HG02678 (cell line): ENCODE measurements around the gene MCFD2.
"Not testable (repeated sequence)": the region's sequence is repeated elsewhere in the genome, so short reads cannot be mapped to it uniquely, and the experiment has no call there.

Experiments
- ATAC-seq: cut with Tn5 transposase; IDR thresholded peaks from one replicate; pipeline ENCODE4 v1.9.1; 2021; ENCODE audit warnings: mild to moderate bottlenecking, moderate library complexity; ENCODE audit not compliant: unreplicated experiment

The MCFD2 gene

GRCh38 chr2:46904908-46905678, 10.5 kb downstream of the MCFD2 start:
- not testable (repeated sequence) for ATAC-seq

DNA sequence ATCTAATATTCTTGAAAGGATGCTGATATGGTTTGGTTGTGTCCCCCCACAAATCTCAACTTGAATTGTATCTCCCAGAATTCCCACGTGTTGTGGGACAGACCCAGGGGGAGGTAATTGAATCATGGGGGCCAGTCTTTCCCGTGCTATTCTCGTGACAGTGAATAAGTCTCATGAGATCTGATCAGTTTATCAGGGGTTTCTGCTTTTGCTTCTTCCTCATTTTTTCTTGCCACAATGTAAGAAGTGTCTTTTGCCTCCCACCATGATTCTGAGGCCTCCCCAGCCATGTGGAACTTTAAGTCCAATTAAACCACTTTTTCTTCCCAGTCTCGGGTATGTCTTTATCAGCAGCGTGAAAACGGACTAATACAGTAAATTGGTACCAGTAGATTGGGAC, 12.6 kb downstream of the MCFD2 start:
- ATAC-seq: not testable (repeated sequence)

DNA sequence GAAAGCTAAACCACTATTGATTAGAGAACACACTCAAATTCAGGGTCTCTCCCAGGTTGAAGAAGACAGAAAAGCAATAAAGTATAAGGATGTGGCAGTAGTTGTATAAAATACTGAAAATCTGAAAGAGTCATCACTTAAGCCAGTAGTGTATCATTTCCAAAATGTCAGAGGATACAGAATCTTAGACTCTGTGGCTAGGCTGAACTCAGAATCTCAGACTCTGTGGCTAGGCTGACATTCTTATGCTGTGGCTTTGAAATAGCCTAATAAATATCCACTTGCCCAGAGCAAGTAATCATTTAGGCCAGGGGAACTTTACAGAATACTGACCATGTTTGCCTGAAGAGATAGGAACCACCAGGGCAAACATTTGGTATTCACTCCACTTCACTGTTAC, 13.1 kb downstream of the MCFD2 start:
- ATAC-seq: no peak

DNA sequence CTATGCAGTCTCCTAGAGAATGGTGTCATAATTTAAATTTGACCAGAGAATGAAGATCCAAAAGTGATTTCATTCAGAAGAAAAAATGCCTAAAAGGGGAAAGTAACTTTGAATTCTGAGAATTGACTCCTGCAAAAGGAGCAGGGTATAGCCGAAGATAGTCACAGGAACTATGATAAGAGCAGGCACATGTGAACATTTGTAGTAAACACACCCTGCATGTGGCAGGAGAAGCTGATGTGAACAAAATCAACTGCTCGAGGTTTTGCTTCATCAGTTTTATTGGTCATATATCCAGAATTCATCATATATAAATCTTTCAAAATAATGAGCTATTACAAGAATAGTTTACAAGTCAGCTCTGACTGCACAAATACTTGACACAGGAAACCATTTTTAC, 14.0 kb downstream of the MCFD2 start:
- no peak for ATAC-seq

- no peak for ATAC-seq
Measured at GRCh38 chr2:46900381-46900780, 15.2 kb downstream of the MCFD2 start.

- no peak for ATAC-seq
Measured at GRCh38 chr2:46899053-46899452, 16.6 kb downstream of the MCFD2 start.

GRCh38 chr2:46898024-46898423, 17.6 kb downstream of the MCFD2 start:
- no peak for ATAC-seq

DNA sequence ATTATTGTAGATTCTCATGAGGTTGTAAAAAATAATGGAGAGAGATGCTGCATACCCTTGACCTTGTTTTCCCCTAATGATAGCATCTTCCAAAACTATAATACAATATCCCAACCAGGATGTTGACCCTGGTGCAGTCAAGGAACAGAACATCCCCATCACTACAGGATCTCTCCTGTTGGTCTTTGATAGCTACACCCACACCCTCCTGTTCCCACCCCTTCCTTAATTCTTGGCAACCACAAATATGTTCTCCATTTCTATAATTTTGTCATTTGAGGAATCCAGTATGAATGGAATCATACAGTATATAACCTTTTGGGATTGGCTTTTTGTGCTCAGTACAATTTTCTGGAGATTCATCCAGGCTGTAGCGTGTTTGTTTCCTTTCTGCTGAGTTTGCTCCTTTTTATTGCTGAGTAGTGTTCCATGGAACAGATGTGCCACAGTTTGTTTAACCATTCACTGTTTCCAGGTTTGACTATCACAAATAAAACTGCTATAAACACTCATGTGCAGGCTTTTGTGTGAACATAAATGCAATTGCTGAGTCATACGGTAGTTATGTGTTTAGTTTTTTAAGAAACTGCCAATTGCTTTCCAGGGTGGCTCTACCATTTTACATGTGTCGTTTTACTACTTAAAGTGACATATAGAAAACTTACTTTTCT, 22.2 kb downstream of the MCFD2 start:
- ATAC-seq: no peak

GRCh38 chr2:46891956-46892553, 23.6 kb downstream of the MCFD2 start:
- no peak for ATAC-seq

DNA sequence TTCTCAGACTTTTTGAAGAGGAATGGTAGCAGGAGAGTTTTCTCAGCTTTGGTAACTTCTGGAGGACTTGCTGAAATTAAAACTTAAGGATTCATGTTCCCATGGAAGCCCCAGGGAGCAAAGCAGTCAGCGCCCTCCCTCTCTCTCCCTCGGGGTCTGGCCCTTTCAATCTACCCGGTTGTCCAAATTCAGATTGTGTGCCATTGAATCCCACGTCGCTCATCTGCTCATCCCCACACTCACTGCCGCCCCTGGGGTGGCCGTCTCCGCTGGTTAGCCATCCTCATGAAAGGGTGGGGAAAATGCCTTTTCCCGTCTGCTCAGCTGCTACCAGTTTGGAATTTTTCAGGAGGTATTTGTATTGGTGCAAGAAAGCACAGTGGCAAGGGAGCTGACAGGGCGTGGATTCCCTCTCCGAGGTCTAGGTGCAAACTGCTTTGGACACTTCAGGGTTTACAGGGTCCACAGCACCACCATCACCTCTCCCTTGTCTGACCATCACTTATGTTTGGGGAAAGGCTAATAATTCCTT, 27.1 kb downstream of the MCFD2 start:
- no peak for ATAC-seq

- ATAC-seq: no peak
Measured at GRCh38 chr2:46887028-46887885, 28.3 kb downstream of the MCFD2 start.

DNA sequence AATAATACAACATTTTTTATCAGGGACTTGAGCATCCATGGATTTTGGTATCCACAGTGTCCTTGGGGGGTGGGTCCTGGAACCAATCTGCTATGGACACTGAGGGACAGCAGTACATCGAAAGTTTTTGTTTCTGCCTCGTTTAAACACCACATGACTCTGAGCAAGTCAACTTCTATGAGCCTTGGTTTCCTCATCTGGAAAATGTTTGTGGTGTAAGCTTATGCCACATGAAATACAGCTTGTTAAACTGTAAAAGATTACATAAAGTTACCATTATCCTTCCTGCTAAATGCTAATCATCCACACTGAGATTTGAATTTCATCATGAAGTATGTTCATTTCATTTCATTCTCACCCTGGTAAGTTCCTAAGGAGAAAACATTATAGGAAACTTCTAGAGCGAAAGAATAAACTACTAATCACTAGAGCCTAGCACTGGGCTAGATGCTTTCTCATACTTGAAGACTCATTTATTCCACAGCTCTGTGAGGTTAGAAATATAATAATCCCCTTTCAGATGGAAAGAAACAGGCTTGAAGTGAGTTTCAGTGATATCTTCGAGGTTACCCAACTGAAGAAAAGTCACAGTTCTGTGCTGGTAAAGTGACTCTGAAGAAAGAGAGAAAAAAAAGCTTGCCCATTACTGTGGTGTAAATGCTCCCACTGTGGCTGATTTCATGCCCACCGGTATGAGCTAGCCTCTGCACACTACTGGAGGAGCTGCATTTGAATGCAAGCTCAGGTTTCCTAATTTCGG, 29.2 kb downstream of the MCFD2 start:
- no peak for ATAC-seq

GRCh38 chr2:46885376-46885775, 30.2 kb downstream of the MCFD2 start:
- ATAC-seq: no peak

DNA sequence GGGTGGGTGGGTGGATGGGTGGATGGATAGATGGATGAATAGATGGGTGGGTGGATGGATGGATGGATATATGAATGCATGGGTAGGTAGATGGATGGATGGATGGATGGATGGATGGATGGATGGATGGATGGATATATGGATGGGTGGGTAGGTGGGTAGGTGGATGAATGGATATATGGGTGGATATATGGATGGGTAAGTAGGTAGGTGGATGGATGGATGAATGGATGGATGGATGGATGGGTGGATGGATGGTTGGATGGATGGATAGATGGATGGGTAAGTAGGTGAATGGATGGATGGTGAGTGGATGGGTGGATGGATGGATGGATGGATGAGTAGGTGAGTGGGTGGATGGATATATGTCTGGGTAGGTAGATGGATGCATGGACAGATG, 36.1 kb downstream of the MCFD2 start:
- ATAC-seq: no peak

DNA sequence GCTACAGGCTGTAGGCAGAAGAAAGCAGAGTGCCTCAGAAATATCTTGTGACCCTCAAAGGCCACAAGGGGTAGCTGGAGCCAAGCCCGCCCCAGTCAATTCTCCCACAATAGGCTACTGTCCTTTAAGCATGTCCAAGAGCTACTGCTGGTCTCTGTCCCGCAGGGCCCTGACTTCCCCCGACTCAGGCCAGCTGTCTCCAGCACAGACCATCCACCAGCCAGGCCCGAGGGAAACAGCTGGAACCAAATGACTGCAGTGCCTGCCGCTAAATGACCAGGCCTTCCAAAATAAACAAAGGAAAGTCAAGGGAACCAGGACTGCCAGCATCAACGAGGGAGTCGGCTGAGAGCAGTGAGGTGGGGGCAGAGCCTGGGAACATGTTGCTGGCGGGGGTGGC, 36.7 kb downstream of the MCFD2 start:
- ATAC-seq: no peak

- ATAC-seq: no peak
Measured at GRCh38 chr2:46878240-46878877, 37.2 kb downstream of the MCFD2 start.

DNA sequence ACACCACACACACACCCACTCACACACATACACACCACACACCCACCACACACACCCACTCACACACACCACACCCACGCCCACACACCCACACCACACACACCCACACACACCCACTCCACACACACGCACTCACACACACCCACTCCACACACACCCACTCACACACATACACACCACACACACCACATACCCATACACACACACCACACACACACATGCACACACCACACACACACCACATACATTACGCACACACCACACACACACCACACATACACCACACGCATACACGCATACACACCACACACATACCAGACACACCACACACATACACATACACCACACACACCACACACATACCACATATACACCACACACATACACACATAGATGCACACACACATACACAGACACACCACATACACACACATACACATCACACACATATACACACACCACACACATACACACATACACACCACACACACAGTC, 37.9 kb downstream of the MCFD2 start:
- no peak for ATAC-seq

GRCh38 chr2:46876741-46877384, 38.7 kb downstream of the MCFD2 start:
- no peak for ATAC-seq
